NCI-H1105 (cell line): ENCODE data around the gene DCTPP1.
"Not testable (repeated sequence)": the region's sequence is repeated elsewhere in the genome, so short reads cannot be mapped to it uniquely, and the experiment has no call there.

Source experiments
- DNase-seq: peaks from one replicate; lab custom pipeline; 2025; lab: John Stamatoyannopoulos, UW

DCTPP1 gene

DNA sequence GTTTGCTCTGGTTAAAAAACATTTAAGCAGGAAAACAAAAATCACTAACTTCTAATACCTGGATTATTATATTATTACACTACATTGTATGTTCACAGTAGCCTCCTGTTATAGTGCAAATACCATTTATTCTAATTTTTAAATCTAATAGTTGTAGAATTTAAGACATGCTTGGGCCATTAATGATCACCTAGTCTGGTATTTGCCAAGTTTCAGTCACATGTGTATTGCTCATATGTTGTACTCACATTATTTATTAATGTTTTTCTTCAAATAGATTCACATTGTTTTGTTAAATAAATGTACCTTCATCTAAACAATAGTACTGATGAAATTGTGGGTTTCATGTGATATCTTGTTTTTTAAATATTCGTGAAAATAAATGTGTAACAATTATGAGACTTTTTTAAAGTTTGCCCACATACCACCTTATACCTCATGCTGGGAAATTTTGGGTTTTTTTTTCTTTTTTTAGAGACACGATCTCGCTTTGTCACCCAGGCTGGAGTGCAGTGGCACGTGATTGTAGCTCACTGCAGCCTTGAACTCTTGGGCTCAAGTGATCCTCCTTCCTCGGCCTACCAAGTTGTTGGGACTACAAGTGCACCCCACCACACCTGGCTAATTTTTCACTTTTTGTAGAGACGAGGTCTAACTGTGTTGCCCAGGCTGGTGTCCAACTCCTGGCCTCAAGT lies 16.6 kb downstream of the DCTPP1 start:
- DNase-seq = no peak

DNA sequence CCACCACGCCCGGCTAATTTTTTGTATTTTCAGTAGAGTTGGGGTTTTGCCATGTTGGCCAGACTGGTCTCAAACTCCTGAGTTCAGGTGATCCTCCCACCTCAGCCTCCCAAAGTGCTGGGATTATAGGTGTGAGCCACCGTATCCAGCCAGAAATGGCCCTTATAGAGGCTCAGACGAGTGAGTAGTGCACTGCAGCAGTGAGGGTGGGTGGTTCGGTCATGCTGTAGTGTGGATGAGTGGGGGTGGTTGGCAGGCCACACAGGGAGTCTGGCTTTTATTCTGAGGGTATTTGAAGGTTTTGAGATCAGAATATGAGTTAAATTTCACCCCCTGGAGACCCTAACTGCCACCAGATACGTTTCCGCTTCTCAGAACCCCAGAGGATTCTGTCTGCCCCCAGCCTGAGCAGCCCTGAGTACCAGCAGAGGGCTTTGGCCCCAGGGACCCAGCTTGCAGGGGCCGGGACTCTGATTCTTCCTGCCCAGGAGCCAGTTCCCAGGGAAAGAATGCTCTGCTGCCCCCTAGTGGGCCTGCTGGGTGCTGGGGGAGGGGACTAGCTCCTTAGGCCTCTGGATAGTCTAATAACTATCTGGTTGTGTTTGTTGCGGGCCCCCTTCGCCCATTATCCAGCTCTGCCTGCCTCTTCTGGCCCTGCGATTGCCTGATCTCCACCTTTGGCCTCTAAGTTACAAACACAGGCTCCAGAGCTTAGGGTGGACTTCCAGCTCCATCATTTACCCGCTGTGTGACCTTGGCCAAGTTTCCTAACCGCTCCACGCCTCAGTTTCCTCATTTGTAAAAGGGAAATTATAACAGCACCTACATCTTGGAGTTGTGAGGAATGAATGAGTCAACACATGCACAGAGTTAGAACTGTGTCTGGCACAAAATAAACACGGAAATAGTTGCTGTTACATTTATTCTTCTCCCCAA lies 20.4 kb downstream of the DCTPP1 start:
- peak; percentile 78 for DNase-seq

DNA sequence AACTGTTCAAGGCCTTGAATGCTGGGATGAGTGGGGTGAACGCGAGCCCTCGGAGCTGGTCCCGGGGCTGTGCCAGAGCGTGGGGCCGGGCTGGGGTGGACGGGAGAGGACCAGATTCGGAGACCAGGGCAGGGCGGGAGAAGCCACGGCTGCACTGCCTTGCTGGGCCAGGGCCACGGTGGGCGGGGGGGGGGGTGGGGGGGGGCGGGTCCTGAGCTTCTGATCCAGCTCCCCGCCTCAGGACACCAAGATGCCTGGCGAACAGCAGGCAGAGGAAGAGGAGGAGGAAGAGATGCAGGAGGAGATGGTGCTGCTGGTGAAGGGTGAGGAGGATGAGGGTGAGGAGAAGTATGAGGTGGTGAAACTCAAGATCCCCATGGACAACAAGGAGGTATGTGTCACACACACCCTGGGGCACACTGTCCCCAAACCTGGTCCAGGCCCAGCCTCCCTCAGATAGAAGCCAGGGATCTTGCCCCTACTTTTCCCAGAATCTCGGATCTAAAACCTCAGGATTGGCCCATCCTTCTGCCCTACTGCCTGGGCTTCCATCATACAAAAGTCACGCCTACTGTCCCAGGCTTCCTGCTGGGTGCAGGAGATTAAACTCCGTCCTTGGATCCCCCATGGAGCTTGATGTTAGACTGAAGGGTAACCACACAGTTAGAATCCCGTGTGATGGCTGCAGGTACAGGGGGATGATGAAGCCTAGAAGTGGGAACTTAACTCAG lies 21.9 kb downstream of the DCTPP1 start:
- DNase-seq = no peak

DNA sequence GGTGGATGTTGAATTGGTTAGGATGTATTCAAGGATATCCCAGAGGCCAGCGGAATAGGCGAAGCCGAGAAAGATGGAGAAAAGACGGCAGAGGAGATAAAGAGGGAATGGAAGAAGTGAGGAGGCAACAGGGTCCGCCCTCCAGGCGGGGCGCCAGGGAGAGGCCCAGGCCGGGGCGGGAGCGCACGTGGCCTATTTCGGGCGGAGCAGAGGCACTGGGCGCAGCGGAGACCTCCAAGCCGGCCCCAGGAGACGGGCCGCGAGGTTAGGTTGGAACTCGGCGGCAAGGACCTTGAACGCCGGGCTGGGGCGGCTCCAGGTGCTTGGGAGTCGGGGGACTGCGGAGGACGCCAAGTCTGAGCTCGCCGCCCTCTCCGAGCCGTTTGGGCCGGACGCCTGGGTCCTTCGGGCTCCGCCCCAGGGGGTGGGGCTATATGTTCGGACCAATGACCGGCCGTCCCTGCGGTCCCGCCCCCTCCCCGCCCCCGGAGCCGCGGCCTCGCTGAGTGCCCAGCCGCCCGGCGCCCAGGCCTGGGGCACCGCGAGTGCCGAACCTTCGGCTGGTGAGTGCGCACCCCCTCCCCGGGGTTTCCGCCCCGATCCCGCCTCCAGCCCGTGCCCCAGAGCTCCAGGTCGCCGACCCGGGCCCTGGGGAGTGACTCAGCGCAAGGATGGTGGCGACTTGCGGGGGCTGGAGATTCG lies 22.6 kb downstream of the DCTPP1 start, which contains the start of gene ZNF771:
ZNF771 (plus strand) TSS at position 505 of the 702 bp plus-strand sequence. CDS start 448 bp downstream, outside the sequence.
- peak; percentile 86 for DNase-seq

GRCh38 chr16:30406795-30407101 lies 23.1 kb downstream of the DCTPP1 start:
- no peak for DNase-seq

DNA sequence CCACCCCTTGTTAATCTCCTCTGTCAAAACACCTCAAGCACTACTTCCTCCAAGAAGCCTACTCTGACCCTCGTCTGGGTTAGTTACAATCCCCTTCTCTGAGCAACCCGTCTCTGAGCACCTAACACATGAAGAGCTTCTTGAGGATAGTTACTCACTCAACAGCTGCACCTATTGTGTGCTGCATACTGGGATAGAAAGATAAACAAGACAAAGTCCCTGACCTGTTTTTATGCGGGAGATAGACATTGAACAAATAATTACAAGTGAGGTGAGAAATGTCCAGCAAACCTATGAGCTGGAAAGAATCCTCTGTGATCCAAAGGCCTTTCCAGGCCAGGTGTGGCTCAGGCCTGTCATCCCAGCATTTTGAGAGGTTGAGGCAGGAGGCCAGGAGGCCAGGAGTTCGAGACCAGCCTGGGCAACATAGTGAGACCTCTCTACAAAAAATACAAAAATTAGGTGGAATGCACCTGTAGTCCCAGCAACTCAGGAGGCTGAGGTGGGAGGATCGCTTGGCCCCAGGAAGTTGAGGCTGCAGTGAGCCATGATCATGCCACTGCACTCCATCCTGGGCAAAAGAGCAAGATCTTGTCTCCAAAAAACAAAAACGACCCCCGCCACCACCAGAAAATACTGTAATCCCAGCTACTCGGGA lies 27.9 kb downstream of the DCTPP1 start:
- DNase-seq = no peak

DNA sequence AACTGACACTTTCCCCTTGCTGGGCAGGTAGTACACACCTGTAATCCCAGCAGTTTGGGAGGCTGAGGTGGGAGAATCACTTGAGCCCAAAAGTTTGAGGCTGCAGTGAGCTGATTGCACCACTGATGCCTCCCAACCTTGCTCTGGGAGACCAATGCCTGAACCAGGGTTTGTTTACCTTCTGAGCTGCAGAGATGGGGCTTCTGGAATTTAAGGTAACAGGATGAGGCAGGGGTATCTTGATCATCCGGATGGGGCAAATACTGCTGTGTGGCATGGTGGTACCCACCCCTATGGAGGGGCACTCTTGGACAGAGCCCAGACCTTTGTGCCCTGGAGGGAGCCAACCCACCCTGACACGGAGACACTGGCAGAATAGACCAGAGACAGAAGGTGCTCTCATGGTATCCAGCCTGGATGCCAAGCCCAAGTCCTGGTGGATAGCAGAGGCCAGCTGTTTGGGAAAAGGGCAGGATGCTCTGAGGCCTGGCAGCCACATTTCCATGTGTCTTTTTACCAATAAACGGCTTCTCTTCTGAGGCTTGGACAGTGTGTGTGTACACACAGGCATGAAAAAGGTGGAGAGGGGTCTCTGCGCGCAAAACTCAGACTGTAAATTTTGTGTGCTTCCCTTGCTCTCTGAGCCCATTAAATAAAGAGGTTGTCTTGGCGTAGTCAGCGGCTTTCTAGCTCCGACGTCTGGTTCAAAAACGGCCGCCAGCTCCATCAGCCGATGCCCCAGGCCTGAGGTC lies 30.2 kb downstream of the DCTPP1 start:
- DNase-seq = no peak

- DNase-seq = no peak
Observed at GRCh38 chr16:30398661-30399434, 31.0 kb downstream of the DCTPP1 start.

DNA sequence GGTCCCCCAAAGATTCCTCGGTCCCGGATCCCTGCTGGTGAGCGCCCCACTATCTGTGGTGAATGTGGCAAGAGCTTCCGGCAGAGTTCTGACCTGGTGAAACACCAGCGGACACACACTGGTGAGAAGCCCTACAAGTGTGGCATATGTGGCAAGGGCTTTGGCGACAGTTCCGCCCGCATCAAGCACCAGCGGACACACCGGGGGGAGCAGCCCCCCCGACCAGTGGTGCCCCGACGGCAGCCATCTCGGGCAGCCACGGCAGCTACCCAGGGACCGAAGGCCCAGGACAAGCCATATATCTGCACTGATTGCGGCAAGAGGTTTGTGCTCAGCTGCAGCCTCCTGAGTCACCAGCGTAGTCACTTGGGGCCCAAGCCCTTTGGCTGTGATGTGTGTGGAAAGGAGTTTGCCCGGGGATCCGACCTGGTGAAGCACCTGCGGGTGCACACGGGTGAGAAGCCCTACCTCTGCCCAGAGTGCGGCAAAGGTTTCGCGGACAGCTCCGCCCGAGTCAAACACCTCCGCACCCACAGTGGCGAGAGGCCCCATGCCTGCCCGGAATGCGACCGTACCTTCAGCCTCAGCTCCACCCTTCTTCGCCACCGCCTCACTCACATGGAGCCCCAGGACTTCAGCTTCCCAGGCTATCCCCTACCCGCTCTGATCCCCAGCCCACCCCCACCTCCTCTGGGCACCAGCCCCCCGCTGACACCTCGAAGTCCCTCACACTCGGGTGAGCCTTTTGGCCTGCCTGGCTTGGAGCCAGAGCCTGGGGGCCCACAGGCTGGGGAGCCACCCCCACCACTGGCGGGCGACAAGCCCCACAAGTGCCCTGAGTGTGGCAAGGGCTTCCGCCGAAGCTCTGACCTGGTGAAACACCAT lies 31.8 kb downstream of the DCTPP1 start:
- no peak for DNase-seq

DNA sequence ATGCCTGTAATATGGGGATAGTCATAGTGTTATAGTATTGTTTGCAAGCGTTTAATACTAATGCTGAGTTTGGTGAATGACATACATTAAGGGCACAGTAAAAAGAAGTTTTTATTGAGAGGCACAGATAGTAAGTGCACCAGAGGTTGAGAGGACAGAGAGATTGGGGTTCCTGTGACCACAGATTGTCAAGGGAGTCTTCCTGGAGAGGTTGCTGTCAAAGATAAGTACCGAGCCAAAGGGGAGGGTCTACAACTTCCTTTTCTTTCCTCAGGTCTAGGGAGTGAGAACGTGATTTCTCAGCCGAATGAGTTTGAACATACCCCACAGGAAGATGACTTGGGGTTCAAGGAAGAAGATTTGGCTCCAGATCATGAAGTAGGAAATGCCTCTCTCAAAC lies 32.8 kb downstream of the DCTPP1 start:
- no peak for DNase-seq

GRCh38 chr16:30396627-30397026 lies 33.2 kb downstream of the DCTPP1 start:
- DNase-seq = not testable (repeated sequence)

GRCh38 chr16:30395992-30396585 lies 33.7 kb downstream of the DCTPP1 start:
- DNase-seq = no peak

DNA sequence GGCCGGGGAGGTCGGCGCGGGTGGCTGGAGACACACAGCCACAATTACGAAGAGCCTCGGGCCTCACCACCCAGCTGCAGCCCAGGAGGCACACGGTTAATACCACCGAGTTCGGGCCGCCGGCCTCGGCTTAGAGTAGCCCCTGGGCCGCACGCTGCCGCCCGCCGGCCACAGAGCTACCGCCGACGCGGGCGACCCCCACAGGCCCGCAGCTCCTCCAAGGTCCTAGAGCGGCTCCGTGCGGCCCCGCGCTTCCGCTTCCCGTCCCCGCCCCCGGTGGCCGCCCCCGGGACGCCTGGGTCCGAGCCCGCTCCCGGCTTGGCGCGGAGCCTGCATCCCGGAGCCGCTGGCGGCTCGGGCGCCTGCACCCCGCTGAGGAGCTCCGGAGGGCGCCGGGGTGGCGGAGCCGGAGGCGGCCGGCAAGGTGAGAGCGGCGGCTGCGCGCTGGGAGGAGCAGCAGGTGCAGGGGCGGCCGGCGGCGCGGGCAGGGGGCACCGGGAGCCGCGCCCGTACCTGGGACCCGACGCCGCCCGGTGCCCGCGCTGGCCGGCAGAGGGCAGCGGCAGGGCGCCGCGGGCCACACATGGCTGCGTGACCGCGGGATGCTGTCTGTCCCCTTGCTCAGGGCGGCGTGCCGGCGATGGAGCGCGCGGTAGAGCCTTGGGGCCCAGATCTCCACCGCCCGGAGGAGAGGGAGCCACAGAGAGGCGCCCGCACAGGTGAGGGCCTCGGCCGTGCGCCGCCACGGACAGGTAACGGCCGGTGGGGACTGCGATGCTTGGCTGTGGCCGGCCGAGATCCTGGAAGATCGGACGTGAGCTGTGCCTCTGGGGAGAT lies 34.5 kb downstream of the DCTPP1 start, which contains the start of gene ZNF48:
ZNF48 (plus strand) TSS at position 266 of the 837 bp plus-strand sequence; CDS start at position 641, 375 bp downstream.
- peak; percentile 90 for DNase-seq

- no peak for DNase-seq
Observed at GRCh38 chr16:30394592-30395154, 35.2 kb downstream of the DCTPP1 start.

DNA sequence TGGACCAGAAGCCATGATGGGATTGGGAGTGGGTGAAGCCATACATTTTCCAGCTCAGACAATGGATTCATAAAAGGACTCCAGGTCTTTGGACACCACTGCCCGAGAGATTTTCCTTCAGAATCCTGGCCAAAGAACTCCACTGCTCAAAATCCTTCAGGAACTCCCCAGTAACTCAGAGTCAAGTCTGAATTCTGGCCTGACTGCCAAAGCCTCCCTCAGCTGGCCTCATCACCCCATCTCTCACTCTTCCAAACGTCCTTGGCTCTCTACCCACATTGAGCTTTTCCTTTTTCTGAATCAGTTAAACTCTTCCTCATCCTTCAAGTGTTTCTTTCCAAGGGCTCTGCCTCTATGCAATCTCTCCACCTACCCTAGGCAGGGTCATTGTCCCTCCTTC lies 46.3 kb downstream of the DCTPP1 start:
- DNase-seq = no peak

GRCh38 chr16:30382111-30382881 lies 47.5 kb downstream of the DCTPP1 start, which contains the start of gene SEPTIN1:
Gene SEPTIN1 (minus strand): TSS chr16:30382561. CDS start chr16:30382542, 19 bp downstream.
- DNase-seq = no peak
